Measurements from ENCODE around the gene PTGFRN.

PTGFRN gene

DNA sequence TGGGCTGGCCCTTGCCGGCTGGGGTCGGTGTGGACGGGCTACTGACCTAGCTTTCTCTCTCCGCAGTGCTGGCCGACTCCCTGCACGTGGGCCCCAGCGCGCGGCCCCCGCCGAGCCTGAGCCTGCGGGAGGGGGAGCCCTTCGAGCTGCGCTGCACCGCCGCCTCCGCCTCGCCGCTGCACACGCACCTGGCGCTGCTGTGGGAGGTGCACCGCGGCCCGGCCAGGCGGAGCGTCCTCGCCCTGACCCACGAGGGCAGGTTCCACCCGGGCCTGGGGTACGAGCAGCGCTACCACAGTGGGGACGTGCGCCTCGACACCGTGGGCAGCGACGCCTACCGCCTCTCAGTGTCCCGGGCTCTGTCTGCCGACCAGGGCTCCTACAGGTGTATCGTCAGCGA lies 34.9 kb downstream of the PTGFRN start:
- no peak overlapping the region for H3K4me3 ChIP-seq (ENCODE audit: low read depth, low read length)
- POLR2A ChIA-PET, result no interaction called here
- CTCF ChIA-PET, result no interaction called here
- DNase-seq (ENCODE audit: low read depth, low spot score), result no peak
- TF ChIP-seq, protein P1, sequence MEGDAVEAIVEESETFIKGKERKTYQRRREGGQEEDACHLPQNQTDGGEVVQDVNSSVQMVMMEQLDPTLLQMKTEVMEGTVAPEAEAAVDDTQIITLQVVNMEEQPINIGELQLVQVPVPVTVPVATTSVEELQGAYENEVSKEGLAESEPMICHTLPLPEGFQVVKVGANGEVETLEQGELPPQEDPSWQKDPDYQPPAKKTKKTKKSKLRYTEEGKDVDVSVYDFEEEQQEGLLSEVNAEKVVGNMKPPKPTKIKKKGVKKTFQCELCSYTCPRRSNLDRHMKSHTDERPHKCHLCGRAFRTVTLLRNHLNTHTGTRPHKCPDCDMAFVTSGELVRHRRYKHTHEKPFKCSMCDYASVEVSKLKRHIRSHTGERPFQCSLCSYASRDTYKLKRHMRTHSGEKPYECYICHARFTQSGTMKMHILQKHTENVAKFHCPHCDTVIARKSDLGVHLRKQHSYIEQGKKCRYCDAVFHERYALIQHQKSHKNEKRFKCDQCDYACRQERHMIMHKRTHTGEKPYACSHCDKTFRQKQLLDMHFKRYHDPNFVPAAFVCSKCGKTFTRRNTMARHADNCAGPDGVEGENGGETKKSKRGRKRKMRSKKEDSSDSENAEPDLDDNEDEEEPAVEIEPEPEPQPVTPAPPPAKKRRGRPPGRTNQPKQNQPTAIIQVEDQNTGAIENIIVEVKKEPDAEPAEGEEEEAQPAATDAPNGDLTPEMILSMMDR (IDR thresholded peaks at IDR 0.05; ENCODE audit: insufficient read depth, low read length, missing control alignments), result no peak

DNA sequence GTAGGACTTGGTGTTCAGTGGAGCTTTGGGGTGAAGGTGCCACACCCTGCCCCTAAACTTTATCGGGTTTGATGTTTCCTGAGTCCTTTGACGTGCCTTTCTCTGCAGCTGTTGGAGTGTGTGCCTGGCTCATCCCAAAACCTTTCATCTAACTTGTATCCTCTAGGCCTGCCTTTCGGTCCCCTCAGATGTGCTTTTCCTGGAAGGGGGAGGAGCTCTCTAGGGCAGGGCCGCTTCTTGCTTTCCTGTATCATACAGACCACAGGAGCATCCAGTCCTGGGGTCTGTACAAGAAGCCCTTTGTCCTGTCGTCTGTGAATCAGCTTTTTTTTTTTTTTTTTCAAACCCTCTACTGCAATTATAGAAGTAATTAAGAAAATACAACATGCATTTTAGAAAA lies 35.7 kb downstream of the PTGFRN start:
- ChIA-PET CTCF (no interaction called here), POLR2A (interaction anchor here (0.6 kb wide), 1 partner anchor 298 kb away, joined by 3 read pairs; no protein-coding TSS in a partner anchor)
- TF ChIP-seq, protein P1 (IDR thresholded peaks at IDR 0.05; ENCODE audit: insufficient read depth, low read length, missing control alignments), result no peak
- H3K4me3 ChIP-seq (ENCODE audit: low read depth, low read length), result no peak overlapping the region
- no peak for DNase-seq (ENCODE audit: low read depth, low spot score)

DNA sequence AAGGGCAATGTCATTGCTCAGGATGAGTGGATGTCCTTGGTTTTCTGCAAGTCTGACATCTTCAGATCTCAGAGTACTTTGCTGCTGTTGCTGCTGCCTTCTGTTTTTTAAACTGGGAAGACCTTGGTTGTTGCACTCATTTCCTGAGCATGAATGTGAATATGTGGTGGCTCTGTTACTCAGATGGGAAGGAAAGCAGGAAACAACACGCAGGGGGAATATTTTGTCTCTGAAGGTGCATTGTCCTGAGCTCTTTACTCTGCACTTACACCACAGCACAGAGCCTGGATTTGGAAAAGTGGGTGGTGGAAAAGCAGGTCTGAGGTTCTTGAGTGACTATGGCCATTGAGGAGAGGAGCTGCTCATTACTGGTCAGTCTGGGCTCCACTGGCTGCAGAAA lies 36.3 kb downstream of the PTGFRN start:
- no peak for DNase-seq (ENCODE audit: low read depth, low spot score)
- ChIA-PET POLR2A (interaction anchor here (0.6 kb wide), 1 partner anchor 298 kb away, joined by 3 read pairs; no protein-coding TSS in a partner anchor), CTCF (no interaction called here)
- TF ChIP-seq, protein P1 (IDR thresholded peaks at IDR 0.05; ENCODE audit: insufficient read depth, low read length, missing control alignments), result no peak
- H3K4me3 ChIP-seq (ENCODE audit: low read depth, low read length), result no peak overlapping the region

- ChIA-PET POLR2A (interaction anchor here (0.5 kb wide), 1 partner anchor 44 kb away, joined by 4 read pairs; no protein-coding TSS in a partner anchor), CTCF (no interaction called here)
- TF ChIP-seq, protein P1 (IDR thresholded peaks at IDR 0.05; ENCODE audit: insufficient read depth, low read length, missing control alignments), result no peak
- DNase-seq (ENCODE audit: low read depth, low spot score), result no peak
- no peak overlapping the region for H3K4me3 ChIP-seq (ENCODE audit: low read depth, low read length)
Observed at GRCh38 chr1:116947092-116947860, 37.6 kb downstream of the PTGFRN start.

DNA sequence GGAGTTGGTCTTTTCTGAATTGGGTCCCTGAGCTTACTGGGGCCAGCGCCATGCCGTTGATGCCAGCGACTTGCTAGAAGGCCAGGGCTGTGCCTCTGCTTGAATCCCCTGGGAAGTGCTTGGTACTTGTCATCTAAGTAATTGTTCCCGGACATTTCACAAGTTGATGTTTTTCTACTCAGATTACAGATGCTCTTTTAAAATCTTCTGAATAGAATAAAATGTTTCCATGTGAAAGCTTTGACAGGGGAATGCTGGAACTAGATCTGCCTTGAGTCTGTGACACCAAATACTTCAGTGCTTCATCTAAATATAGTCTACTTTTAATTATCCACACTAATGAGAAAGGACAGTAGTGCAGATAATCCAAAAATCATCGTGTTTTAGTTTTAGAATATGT lies 38.3 kb downstream of the PTGFRN start:
- POLR2A ChIA-PET, result no interaction called here
- CTCF ChIA-PET, result no interaction called here
- H3K4me3 ChIP-seq (ENCODE audit: low read depth, low read length), result no peak overlapping the region
- DNase-seq (ENCODE audit: low read depth, low spot score), result no peak
- TF ChIP-seq, protein P1 (IDR thresholded peaks at IDR 0.05; ENCODE audit: insufficient read depth, low read length, missing control alignments), result no peak

DNA sequence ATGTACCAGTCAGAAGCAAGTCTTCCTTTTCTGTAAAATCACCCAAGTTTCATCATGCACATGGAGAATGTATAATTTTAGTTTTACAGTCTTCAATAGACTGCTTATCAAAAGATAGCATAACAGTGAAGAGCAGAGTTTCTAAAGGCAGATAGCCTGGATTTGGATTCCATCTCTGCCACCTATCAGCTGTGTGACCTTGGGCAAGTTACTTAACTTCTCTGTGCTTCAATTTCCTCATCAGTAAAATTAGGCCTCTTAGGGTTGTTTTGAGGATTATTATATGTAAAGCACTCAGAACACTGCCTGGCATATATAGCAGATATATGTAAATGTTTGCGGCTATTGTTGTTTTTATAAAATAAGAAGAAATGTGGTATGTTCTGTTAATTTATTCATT lies 38.9 kb downstream of the PTGFRN start:
- ChIA-PET POLR2A (no interaction called here), CTCF (no interaction called here)
- H3K4me3 ChIP-seq (ENCODE audit: low read depth, low read length), result no peak overlapping the region
- DNase-seq (ENCODE audit: low read depth, low spot score), result no peak
- TF ChIP-seq, protein P1 (IDR thresholded peaks at IDR 0.05; ENCODE audit: insufficient read depth, low read length, missing control alignments), result no peak

Measured in AG04449 (cell line).